Placental epithelial cell (primary cell): ENCODE results near the gene TRIM72. TPM values are rescaled to one million over a fixed set of nuclear protein-coding genes. Genes with fewer than 3 reads are reported as not detected.

ENCODE experiments used
- small RNA-seq: library from RNA; depleted of rRNA; stranded (forward); fragments of <200 nt; gene quantifications from one replicate; pipeline ENCODE3, GENCODE V24; 2012
- total RNA-seq: library from RNA; depleted of rRNA; stranded (reverse); fragments of >200 nt; gene quantifications from 2 replicates; pipeline ENCODE4 v1.2.3, GENCODE V29; 2012

Gene TRIM72, protein sequence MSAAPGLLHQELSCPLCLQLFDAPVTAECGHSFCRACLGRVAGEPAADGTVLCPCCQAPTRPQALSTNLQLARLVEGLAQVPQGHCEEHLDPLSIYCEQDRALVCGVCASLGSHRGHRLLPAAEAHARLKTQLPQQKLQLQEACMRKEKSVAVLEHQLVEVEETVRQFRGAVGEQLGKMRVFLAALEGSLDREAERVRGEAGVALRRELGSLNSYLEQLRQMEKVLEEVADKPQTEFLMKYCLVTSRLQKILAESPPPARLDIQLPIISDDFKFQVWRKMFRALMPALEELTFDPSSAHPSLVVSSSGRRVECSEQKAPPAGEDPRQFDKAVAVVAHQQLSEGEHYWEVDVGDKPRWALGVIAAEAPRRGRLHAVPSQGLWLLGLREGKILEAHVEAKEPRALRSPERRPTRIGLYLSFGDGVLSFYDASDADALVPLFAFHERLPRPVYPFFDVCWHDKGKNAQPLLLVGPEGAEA
- total RNA-seq = not detected in 2 replicates

DNA sequence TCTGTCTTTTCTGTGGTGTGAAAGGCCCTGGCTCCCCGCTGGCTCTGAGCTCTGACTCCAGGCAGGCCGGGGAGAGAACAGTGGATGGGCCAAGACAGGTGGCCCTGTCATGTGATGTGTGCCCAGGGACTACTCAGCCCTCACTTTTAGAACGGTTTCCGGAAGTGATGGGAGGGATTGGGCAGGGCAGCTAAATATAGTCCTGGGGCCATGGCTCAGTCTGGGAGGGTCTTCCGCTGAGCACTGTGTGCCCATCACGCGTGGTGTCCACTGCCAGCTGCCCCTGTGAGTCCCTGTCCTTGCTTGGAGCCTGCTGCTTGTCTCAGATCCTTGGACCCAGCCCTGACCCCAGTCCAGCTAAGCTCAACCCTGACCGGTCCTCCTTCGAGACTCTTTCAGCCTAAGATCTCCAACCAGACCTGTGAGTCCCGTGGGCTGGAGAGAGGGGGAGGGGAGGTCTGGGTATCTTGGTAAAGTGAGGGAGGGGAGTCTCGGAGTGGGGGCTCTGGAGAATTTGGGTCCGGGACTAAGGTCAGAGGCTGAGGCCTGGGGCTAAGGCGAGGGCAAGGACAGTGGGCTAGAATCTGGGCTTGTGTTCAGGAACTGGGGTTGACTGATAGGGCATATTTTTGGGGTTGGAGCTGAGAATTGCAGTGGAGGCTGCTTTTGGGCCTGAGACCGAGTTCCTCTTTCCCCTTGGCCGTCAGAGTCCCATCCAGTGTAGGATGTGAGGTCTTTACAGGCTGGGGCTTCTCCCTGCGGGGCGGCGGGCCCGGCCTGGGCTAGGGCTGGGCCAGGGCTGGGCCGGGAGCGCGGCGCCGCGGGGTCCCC lies at the start of gene TRIM72:
TSS of gene TRIM72 (plus strand) at position 243 of the 831 bp plus-strand sequence. CDS start 620 bp downstream, outside the sequence.

DNA sequence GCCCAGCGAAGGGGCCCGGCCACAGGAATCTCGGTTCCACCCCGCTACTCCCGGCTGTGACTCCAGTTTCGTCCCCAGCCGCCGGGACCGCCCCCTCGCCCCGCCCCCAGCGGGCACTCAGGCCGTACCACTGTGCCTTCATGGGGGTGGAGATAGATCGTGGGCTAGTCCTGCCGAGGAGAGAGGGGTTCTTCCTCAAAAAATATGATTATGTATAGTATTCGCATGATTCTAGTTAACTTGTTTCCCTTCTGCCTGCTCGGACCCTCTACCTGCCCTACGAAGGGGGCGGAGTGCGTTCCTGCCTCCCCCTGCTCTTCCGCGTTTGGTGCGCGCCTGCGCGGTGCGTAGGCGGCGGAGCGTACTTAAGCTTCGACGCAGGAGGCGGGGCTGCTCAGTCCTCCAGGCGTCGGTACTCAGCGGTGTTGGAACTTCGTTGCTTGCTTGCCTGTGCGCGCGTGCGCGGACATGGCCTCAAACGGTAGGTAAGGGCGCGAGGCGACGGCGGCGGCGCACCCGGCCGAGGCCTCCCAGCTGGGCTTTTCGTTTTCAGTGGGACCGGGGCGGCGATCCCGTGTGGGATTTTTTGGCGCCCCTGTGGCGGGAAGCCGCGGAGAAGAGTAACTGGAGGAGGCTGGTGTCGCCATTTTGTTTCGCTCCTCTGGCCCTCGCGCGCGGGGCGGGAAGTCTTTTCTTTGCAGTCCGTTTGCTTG lies 34.0 kb upstream of the TRIM72 start, which contains the start of gene FUS:
TSS of gene FUS (plus strand) at position 393 of the 713 bp plus-strand sequence. CDS start at position 469, 76 bp downstream.

DNA sequence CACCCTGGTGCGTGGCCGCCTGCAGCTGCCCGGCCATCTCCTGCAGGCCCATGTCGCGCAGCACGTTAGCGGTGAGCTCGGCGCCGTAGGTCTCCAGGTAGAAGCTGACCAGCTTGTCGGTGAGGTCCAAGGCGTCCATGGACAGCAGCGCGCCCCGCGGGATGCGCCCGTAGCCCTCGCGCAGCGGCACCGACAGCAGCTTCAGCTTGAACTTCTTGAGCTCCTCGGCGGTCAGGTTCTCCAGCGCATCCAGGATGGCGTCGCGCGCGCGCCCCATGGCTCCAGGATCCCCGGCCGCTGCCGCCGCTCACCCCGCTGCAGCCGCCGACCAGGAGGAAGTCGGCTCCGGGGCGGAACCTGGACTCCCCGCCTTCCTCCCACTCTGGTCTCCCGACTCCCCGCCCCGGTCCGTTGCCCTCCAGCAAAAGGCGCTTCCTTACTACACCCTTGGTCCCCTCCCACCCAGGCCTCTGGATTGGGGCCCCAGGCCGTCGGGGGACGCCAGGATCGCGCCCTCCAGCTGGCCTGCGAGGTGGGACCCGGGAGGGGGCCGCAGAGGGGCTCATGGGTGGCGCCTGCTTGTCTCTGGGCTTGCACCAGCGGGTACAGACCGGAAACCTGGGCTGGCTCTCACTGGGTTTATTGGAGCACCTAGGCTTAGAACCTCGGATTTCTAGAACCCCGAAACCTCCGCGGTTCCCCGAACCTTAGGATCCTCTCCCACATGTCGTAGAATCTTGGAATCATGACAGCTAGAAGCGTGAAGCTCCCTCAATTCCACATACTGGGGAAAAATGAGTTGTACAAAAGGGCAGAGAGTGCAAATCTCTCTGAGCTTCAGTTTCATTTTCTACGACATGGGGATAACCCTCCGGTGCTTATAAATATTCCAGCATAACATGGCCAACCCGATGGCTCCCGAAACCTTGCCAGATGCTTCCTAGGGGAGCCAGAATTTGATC lies 11.2 kb upstream of the TRIM72 start, which contains the start of gene PYCARD:
TSS of gene PYCARD (minus strand) at position 347 of the 962 bp plus-strand sequence. CDS start at position 277, 70 bp downstream.

DNA sequence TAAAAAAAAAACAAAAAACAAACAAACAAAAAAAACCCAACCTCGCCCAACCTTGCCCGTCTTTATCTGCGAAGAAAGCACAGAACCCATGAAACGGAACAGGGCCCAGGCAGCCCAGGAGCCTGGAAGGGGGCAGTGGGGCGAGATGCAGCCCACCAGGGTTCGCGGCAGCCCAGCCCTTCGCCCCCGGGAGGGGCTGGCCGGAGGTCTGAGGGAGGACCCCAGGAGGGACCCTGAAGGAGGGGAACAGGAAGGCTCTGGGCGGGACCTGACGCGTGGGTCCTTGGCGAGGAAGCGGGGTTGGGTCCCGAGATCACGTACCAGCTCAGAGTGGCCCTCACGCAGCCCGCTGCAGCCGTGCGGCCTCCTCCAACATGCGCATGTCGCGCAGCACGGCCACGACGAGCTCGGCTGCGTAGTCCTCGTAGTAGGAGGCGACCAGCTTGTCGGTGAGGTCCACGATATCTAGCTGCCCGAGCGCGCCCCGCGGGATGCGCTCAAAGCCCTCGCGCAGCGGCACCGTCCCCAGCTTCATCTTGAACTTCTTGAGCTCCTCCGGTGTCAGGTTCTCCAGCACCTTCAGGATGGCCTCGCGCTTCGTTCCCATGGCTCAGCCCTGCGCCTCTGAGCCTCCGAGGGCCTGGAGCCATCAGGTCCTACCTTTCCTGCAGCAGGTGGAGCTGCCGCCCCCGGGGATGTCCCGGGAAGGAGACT lies 2.7 kb downstream of the TRIM72 start, which contains the start of gene PYDC1:
TSS of gene PYDC1 (minus strand) at position 714 of the 714 bp plus-strand sequence. CDS start at position 607, 107 bp downstream.

Small RNA genes within 50 kb of the gene (small RNA-seq; reads per million reads assigned to genes)
- gene AC009088.4 (not detected), gene NDUFA3P6 (not detected)

Other genes with a start within 250 kb of the TRIM72 start
- 13.7 and 16.5 TPM in 2 replicates for gene HSD3B7, start 228.9 kb upstream of the TRIM72 start, total RNA-seq
- gene STX1B, start 203.5 kb upstream of the TRIM72 start, total RNA-seq = 1.5 and 2.0 TPM in 2 replicates
- 26.8 and 35.3 TPM in 2 replicates for gene STX4, start 180.6 kb upstream of the TRIM72 start, total RNA-seq
- gene ZNF668, start 139.9 kb upstream of the TRIM72 start, total RNA-seq = 21.2 and 37.3 TPM in 2 replicates
- gene ZNF646, start 139.7 kb upstream of the TRIM72 start, total RNA-seq = 20.3 and 26.3 TPM in 2 replicates
- gene PRSS53, start 125.2 kb upstream of the TRIM72 start, total RNA-seq = 3.1 and 3.8 TPM in 2 replicates
- gene VKORC1, start 119.3 kb upstream of the TRIM72 start, total RNA-seq = 60.9 and 83.2 TPM in 2 replicates
- gene BCKDK, start 105.7 kb upstream of the TRIM72 start, total RNA-seq = 40.8 and 43.4 TPM in 2 replicates
- gene KAT8, start 96.5 kb upstream of the TRIM72 start, total RNA-seq = 28.3 and 31.0 TPM in 2 replicates
- gene PRSS8, start 78.4 kb upstream of the TRIM72 start, total RNA-seq = 66.0 and 67.9 TPM in 2 replicates
- 2.5 and 4.3 TPM in 2 replicates for gene PRSS36, start 64.1 kb upstream of the TRIM72 start, total RNA-seq
- 48.7 and 60.4 TPM in 2 replicates for gene FUS, start 34.0 kb upstream of the TRIM72 start, total RNA-seq
- gene PYCARD, start 11.4 kb upstream of the TRIM72 start, total RNA-seq = 51.5 and 95.4 TPM in 2 replicates
- not detected in 2 replicates for gene PYDC1, start 3.0 kb downstream of the TRIM72 start, total RNA-seq
- gene ITGAM, start 45.9 kb downstream of the TRIM72 start, total RNA-seq = under 0.01 TPM in 1 of 2 replicates, not detected in the other
- gene ITGAX, start 141.1 kb downstream of the TRIM72 start, total RNA-seq = not detected in 2 replicates
- not detected in 2 replicates for gene ITGAD, start 179.2 kb downstream of the TRIM72 start, total RNA-seq
- gene COX6A2, start 214.2 kb downstream of the TRIM72 start, total RNA-seq = not detected in 2 replicates
- gene ZNF843, start 228.7 kb downstream of the TRIM72 start, total RNA-seq = 0.87 and 2.4 TPM in 2 replicates
- gene ARMC5, start 245.4 kb downstream of the TRIM72 start, total RNA-seq = 16.5 and 19.6 TPM in 2 replicates